Head of caudate nucleus (tissue), 42 donors: ENCODE results near the gene RACGAP1.
A peak's percentile ranks its signal among the peaks of the same experiment; 100 is the strongest.

Source experiments
- DNase-seq, 42 donors: peaks; one replicate each; pipeline versions ENCODE4 v3.0.0 to v3.0.0-alpha.2; 2020 to 2021; ENCODE audit warnings: mixed read lengths in 7 of 42
- intact Hi-C: fragments of 100-400 bp; cut with DNase I; formaldehyde crosslinking; loops from one replicate; pipeline ENCODE4 v1.15.0; 2022

RACGAP1 gene

GRCh38 chr12:50025187-50026059, at the start of gene RACGAP1:
RACGAP1 (minus strand) TSS chr12:50025494; CDS start chr12:50016715, 8,779 bp downstream.
- peak; percentile 89 to 98 (median 94) for DNase-seq
- intact Hi-C loops: loop anchor here (10.0 kb wide), 1 partner anchor 51 kb away; the partner anchor contains the start of gene AQP6

DNA sequence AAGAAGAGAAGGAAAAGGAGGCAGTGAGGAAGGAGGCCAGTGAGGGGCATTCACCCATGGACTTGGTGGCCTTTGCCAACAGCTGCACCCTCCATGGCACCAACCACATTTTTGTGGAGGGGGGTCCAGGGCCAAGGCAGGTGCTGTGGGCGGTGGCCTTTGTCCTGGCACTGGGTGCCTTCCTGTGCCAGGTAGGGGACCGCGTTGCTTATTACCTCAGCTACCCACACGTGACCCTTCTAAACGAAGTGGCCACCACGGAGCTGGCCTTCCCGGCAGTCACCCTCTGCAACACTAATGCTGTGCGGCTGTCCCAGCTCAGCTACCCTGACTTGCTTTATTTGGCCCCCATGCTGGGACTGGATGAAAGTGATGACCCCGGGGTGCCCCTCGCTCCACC, 48.4 kb upstream of the RACGAP1 start:
- intact Hi-C loops: no loop called here
- no peak for DNase-seq

GRCh38 chr12:50073206-50073605, 47.9 kb upstream of the RACGAP1 start:
- intact Hi-C loops: no loop called here

GRCh38 chr12:50072198-50072907, 47.1 kb upstream of the RACGAP1 start:
- intact Hi-C loops: no loop called here

More at GRCh38 chr12:50073206-50073605, 47.9 kb upstream of the RACGAP1 start:
- no peak for DNase-seq

DNA sequence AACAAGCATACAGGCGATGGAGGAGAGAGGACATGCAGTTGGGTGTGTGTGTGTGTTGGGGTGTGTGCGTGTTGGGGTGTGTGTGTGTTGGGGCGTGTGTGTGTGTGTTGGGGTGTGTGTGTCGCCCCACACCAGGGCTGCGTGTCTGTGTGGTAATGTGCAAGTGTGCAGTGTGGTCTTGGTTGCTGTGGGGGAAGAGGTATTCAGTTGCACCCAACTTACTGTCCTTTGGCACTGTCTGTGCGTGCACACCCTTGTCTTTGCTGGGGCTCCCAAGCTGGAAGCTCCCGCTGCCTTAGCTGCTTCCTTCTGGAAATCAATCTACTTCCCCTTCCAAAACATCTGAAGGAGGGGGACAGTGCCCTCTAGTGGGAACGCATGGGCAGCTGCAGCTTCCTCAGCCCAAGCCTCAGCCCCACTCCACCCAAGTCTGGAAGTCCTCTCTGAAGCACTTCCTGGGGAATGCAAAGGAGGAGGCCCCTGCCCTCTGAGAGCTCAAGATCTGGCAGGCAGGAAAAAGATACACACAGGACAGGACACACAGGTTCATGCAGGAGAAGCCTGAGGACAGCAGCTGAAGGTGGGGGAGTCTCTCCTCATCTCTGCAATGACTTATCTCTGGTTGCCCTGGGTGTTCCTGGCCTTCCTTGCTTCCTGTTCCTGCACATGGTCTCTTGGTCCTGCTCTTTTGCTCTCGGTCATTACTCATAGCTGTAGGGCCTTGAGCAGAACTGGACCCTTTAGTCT, 45.2 kb upstream of the RACGAP1 start:
- DNase-seq: peak; percentile 70 to 94 (median 86)
- intact Hi-C loops: loop anchor here (2.0 kb wide), 1 partner anchor 104 kb away; no protein-coding TSS in a partner anchor

More at GRCh38 chr12:50072198-50072907, 47.1 kb upstream of the RACGAP1 start:
- DNase-seq: no peak

- DNase-seq: no peak
- intact Hi-C loops: loop anchor here (10.0 kb wide), 1 partner anchor 205 kb away; no protein-coding TSS in a partner anchor
These were observed 44.2 kb upstream of the RACGAP1 start for GRCh38 chr12:50069539-50069938.

DNA sequence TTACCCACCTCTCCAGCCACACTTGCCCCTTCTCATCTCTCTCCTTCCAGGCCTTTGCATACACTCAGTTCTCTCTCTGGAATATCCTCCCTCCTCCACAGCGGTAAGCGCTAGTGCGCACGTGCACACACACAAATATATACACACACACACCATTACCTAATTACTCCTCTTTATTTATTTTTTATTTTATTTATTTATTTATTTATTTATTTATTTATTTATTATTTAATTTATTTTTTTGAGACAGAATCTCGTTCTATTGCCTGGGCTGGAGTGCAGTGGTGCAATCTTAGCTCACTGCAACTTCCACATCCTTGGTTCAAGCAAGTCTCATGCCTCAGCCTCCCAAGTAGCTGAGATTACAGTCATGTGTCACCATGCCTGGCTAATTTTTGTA, 43.8 kb upstream of the RACGAP1 start:
- intact Hi-C loops: loop anchor here (10.0 kb wide), 1 partner anchor 204 kb away; no protein-coding TSS in a partner anchor
- no peak for DNase-seq

- no peak for DNase-seq
- intact Hi-C loops: loop anchor here (10.0 kb wide), 1 partner anchor 202 kb away; no protein-coding TSS in a partner anchor
These were observed 41.1 kb upstream of the RACGAP1 start for GRCh38 chr12:50066402-50066801.

GRCh38 chr12:50065726-50066310, 40.5 kb upstream of the RACGAP1 start:
- intact Hi-C loops: loop anchor here (10.0 kb wide), 1 partner anchor 201 kb away; no protein-coding TSS in a partner anchor
- DNase-seq: no peak

DNA sequence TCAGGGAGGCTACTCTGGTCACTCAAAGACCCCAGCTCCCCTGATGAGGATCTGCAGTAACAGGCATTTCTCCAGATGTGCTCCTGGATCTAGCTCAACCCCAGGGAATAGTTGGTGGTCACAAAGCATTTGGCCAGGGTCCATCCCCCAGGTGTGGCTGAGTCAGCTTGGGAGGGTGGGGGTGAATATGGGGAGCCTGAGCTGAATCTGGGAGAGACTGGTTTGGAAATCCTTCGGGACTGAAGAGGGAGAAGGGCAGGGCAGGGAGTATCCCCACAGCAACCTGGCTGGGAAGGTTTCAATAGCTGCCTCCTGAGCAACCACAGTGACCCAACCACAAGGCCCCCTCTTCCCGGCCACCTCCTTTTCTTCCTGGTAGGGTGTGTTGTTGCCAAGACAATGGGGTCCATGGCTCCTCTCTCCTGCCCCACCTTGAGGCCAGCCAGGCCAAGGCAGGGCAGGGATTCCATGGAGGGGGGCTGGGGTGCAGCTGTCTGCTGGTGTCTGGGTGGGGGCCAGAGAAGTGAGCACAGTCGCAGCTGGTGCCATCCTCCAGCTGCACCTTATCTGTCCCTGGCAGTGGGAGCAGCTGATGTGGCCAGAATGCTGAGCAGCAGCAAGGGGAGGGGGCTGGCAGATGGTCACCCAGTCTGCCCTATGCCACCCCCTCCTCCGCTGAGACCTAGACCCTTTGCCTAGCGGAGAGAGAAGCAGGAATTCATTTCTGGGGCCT, 37.6 kb upstream of the RACGAP1 start:
- intact Hi-C loops: loop anchor here (10.0 kb wide), 1 partner anchor 198 kb away; no protein-coding TSS in a partner anchor
- peak in 38 of 42 donors; percentile 31 to 83 (median 67) for DNase-seq

DNA sequence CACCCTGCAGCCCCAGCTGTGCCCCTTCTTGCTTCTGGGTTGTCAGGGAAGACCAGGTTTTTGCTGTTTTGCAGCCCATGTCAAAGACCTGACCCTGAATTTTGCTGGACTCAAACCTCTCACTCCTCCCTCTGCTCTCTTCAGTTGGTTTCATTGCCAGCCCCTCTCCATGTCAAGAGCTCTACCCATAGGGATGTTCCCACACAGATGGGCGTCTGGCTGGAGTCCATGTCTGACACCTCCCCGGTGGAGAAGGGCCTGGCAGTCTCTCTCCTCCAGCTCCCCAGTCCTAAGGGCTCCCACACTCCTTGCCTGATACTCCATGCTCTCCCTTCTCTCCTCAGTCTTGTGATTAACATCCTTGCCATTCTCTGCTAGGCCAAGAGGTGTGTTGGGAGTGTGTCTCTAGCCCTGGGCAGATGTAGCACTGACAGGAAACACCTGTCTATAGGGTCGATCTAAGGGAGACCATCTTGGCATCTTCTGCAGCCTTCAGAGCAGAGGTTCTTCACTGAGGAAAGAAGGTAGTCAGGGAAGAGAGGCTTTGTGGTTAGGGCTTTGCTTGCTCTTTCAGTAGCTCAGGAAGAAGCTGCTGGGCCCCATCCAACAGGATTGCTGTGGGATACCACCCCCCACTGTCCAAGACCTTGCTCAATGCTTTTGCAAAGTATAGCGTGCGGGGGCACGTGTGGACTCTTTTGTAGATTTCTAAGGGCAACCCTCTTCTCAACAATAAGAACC, 36.8 kb upstream of the RACGAP1 start:
- intact Hi-C loops: loop anchor here (10.0 kb wide), 1 partner anchor 197 kb away; no protein-coding TSS in a partner anchor
- no peak for DNase-seq

DNA sequence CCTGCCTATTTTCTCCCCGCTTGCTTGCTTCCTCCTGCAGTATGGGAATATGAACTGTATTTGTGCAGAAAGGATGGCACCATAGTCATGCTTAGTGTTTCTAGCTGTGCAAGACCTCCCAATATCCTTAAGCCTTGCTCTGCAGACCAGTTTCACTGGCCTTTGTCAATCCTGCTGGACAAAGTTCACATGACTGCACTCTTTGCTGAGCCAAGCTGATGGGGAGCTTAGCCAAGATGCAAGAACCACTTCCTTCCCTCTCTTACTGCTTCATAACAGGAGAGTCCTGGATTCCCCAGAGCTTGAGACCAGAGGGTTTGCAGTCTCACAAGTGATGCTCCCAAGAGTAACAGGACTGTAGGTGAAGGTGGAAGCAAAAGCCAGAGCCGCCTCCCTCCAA, 35.9 kb upstream of the RACGAP1 start:
- intact Hi-C loops: loop anchor here (10.0 kb wide), 1 partner anchor 196 kb away; no protein-coding TSS in a partner anchor
- peak in 4 of 42 donors; percentile 27 to 54 (median 46) for DNase-seq

DNA sequence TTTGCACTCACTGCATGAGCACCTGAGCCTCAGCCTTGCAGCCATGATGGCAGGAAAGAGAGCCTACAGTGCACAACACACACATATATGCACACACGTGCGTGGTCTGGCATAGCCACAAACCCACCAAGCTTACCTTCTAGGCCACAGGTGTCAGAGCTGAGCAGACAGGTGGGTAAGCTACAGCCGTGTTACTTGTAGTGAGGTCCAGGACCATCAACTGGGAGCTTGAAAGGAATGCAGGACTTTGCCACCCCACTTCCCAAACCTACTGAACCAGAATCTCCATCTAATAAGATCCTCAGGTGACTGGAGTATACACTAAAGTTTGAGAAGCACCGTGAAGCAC, 34.8 kb upstream of the RACGAP1 start:
- intact Hi-C loops: loop anchor here (10.0 kb wide), 1 partner anchor 195 kb away; no protein-coding TSS in a partner anchor

GRCh38 chr12:50059440-50060119, 34.3 kb upstream of the RACGAP1 start:
- intact Hi-C loops: loop anchor here (10.0 kb wide), 1 partner anchor 195 kb away; no protein-coding TSS in a partner anchor
- DNase-seq: no peak

More for the DNA sequence above, 34.8 kb upstream of the RACGAP1 start:
- no peak for DNase-seq

DNA sequence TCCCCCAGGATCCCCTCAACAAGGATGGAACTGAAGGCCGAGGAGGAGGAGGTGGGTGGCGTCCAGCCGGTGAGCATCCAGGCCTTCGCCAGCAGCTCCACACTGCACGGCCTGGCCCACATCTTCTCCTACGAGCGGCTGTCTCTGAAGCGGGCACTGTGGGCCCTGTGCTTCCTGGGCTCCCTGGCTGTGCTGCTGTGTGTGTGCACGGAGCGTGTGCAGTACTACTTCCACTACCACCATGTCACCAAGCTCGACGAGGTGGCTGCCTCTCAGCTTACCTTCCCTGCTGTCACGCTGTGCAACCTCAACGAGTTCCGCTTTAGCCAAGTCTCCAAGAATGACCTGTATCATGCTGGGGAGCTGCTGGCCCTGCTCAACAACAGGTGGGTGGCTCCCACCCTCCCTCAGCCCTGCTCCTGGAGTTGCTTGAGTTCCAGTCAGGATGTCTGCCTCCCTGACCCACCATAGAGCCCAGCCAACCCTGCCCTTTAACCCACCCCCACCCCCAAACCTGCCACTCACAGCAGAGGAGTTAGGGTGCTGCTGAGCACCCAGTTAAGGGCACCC, 33.5 kb upstream of the RACGAP1 start:
- intact Hi-C loops: no loop called here
- DNase-seq: peak in 7 of 42 donors; percentile 21 to 67 (median 43)
